GM23338 (cell line): ENCODE measurements around the gene LEMD2. TPM values are rescaled to one million over a fixed set of nuclear protein-coding genes. Genes with fewer than 3 reads are reported as not detected.

ENCODE experiments used
- ATAC-seq: fragments of 200-7000 bp; cut with Tn5 transposase; 3 replicates; pipeline ENCODE4 v1.9.1; 2020
- DNase-seq: peaks from one replicate; pipeline ENCODE4 v3.0.0-alpha.2; 2015; ENCODE audit warnings: low spot score
- H2AFZ ChIP-seq: fragments of 200-600 bp; sonication (generic); 2 replicates; pipeline ENCODE4 v1.8.0; 2016; ENCODE audit warnings: antibody characterized with exemption, mild to moderate bottlenecking, moderate library complexity
- H3F3A ChIP-seq: fragments of 200-600 bp; sonication (generic); replicated peaks from 2 replicates; pipeline ENCODE4 v1.8.0; 2017; ENCODE audit warnings: antibody characterized with exemption, mixed run types, low read depth
- H3K27ac ChIP-seq: fragments of 200-600 bp; sonication (generic); 2 replicates; pipeline ENCODE4 v1.6.1; 2016; ENCODE audit warnings: low read depth
- H3K27me3 ChIP-seq: fragments of 200-600 bp; sonication (generic); 2 replicates; pipeline ENCODE4 v1.8.0; 2016; ENCODE audit warnings: mild to moderate bottlenecking, mixed run types, moderate library complexity; ENCODE audit not compliant: insufficient read depth
- H3K36me3 ChIP-seq: fragments of 200-600 bp; sonication (generic); 2 replicates; pipeline ENCODE4 v1.8.0; 2016; ENCODE audit warnings: mild to moderate bottlenecking; ENCODE audit not compliant: insufficient read depth
- H3K4me1 ChIP-seq: fragments of 200-600 bp; sonication (generic); 2 replicates; pipeline ENCODE4 v1.8.0; 2016; ENCODE audit warnings: mild to moderate bottlenecking, moderate library complexity; ENCODE audit not compliant: insufficient read depth
- H3K4me2 ChIP-seq: fragments of 200-600 bp; sonication (generic); 2 replicates; pipeline ENCODE4 v1.7.1; 2017; ENCODE audit warnings: mixed run types
- H3K4me3 ChIP-seq: fragments of 200-600 bp; sonication (generic); 2 replicates; pipeline ENCODE4 v1.6.1; 2016; ENCODE audit warnings: mixed run types
- H3K79me2 ChIP-seq: fragments of 200-600 bp; sonication (generic); replicated peaks from 2 replicates; pipeline ENCODE4 v1.8.0; 2017; ENCODE audit warnings: mild to moderate bottlenecking; ENCODE audit not compliant: insufficient read depth
- H3K9me2 ChIP-seq: fragments of 200-600 bp; sonication (generic); 2 replicates; pipeline ENCODE4 v1.8.0; 2017; ENCODE audit not compliant: insufficient read depth
- H4K20me1 ChIP-seq: fragments of 200-600 bp; sonication (generic); replicated peaks from 2 replicates; pipeline ENCODE4 v1.8.0; 2017; ENCODE audit warnings: mild to moderate bottlenecking; ENCODE audit not compliant: insufficient read depth
- H3K27ac Mint-ChIP-seq: 2 replicates; pipeline ENCODE4 v1.8.0; 2020; ENCODE audit warnings: inconsistent platforms, mild to moderate bottlenecking, moderate library complexity, mixed read lengths
- H3K27me3 Mint-ChIP-seq: 3 replicates; pipeline ENCODE4 v1.8.0; 2022; ENCODE audit warnings: low read depth, mild to moderate bottlenecking, moderate library complexity, mixed read lengths, inconsistent platforms; ENCODE audit not compliant: insufficient read depth, poor library complexity
- H3K36me3 Mint-ChIP-seq: 3 replicates; pipeline ENCODE4 v1.8.0; 2021; ENCODE audit warnings: low read depth, mild to moderate bottlenecking, inconsistent platforms, moderate library complexity, mixed read lengths
- H3K4me1 Mint-ChIP-seq: 3 replicates; pipeline ENCODE4 v1.8.0; 2020; ENCODE audit warnings: mild to moderate bottlenecking, inconsistent platforms, mixed read lengths
- H3K4me3 Mint-ChIP-seq: 3 replicates; pipeline ENCODE4 v1.8.0; 2021; ENCODE audit warnings: moderate library complexity, mild to moderate bottlenecking, inconsistent platforms, mixed read lengths
- H3K9me3 Mint-ChIP-seq: 3 replicates; pipeline ENCODE4 v1.8.0; 2020; ENCODE audit warnings: moderate library complexity, mild to moderate bottlenecking, inconsistent platforms, mixed read lengths
- JUNB ChIP-seq: IDR thresholded peaks from one replicate; pipeline ENCODE4 v1.6.1; 2016; ENCODE audit warnings: antibody characterized with exemption; ENCODE audit not compliant: unreplicated experiment
- REST ChIP-seq: IDR thresholded peaks from one replicate; pipeline ENCODE4 v1.6.1; 2018; ENCODE audit warnings: antibody characterized with exemption; ENCODE audit not compliant: unreplicated experiment
- ZNF462 ChIP-seq: fragments of 250-450 bp; sonication (Bioruptor Pico); IDR thresholded peaks from 2 replicates; pipeline ENCODE4 v1.5.0; 2020; ENCODE audit warnings: mild to moderate bottlenecking, moderate library complexity
- polyA plus RNA-seq: library from polyadenylated mRNA; unstranded; fragments of >200 nt; fragmentation: Nextera tagmentation; extraction: Ambion mirVana; gene quantifications from 2 replicates; pipeline ENCODE4 v1.2.1, GENCODE V29; 2016
- total RNA-seq: library from RNA; depleted of rRNA; stranded (reverse); fragments of >200 nt; shearing (Covaris generic); gene quantifications from 2 replicates; pipeline ENCODE4 v1.2.3, GENCODE V29; 2014

Gene LEMD2
- total and polyA plus RNA-seq, 2 experiments from 2014 or later = 28.6 to 64.7 TPM

DNA sequence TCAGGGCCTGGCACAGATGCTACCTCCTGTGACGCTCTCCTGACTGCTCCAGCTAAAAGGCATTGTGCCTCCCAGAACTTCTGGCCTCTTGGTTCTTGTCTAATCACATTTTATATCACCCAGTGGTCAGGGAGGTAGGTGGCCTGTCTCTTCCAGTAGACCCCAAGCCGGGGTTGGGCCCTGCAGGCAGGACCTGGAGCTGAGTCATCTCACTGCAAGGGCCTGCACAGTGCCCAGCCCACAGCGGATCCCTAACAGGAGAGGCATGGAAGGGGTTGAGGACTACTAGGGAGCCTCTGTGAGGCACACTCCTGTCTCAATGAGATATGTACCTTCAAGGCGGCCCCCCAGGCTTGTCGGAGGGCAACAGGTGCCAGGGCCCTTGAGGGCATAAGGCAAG is 6.4 kb downstream of the LEMD2 start (continued):
- TF ChIP-seq ZNF462 = no peak

- no peaks in the 10 kb centered on the region for H3K9me3 Mint-ChIP-seq
- H3K4me3 Mint-ChIP-seq = peak overlapping the region; percentile 17; the same call in 2 of the 3 replicates
- Histone ChIP-seq H3K4me1 (peaks cover 53% of the 10 kb centered on the region), H2AFZ (no peak overlapping the region), H3K9me2 (no peaks in the 10 kb centered on the region), H3K27me3 (no peaks in the 10 kb centered on the region), H3K4me3 (no peak overlapping the region), H3K27ac (peak overlapping the region; percentile 92), H4K20me1 (peaks cover 11% of the 10 kb centered on the region; the same call in 1 of the 2 replicates), H3K36me3 (peaks cover 18% of the 10 kb centered on the region), H3K79me2 (peaks cover 17% of the 10 kb centered on the region), H3K4me2 (peak overlapping the region; percentile 15), H3F3A (no peaks in the 10 kb centered on the region; the same call in 1 of the 2 replicates)
- peaks cover 80% of the 10 kb centered on the region for H3K36me3 Mint-ChIP-seq
- peak overlapping the region; percentile 95 for H3K27ac Mint-ChIP-seq
- ATAC-seq (peak; percentile 89), DNase-seq (peak; percentile 82)
- H3K27me3 Mint-ChIP-seq = peaks cover 12% of the 10 kb centered on the region
- H3K4me1 Mint-ChIP-seq = peaks cover 68% of the 10 kb centered on the region
- TF ChIP-seq REST = no peak
- no peak for TF ChIP-seq ZNF462
- no peak for TF ChIP-seq JUNB
These were observed 7.6 kb downstream of the LEMD2 start for GRCh38 chr6:33781131-33781975.
